ENCODE measurements around the gene SLC25A26. TPM values are rescaled to one million over a fixed set of nuclear protein-coding genes. Genes with fewer than 3 reads are reported as not detected.
A peak's percentile ranks its signal among the peaks of the same experiment; 100 is the strongest.

The SLC25A26 gene
- total and polyA plus RNA-seq, 2 of the 13 experiments (the other 11 are each of a cell fraction or from before 2014, with no cell fraction given), result 23.1 to 32.7 TPM

GRCh38 chr3:66376568-66376967 is 155.8 kb downstream of the SLC25A26 start (continued):
- no peak for TF ChIP-seq UBTF (CRISPR knock-in tag; IDR thresholded peaks at IDR 0.05)
- TF ChIP-seq TRIM24 (CRISPR knock-in tag; IDR thresholded peaks at IDR 0.05), result no peak
- TF ChIP-seq, protein P1, sequence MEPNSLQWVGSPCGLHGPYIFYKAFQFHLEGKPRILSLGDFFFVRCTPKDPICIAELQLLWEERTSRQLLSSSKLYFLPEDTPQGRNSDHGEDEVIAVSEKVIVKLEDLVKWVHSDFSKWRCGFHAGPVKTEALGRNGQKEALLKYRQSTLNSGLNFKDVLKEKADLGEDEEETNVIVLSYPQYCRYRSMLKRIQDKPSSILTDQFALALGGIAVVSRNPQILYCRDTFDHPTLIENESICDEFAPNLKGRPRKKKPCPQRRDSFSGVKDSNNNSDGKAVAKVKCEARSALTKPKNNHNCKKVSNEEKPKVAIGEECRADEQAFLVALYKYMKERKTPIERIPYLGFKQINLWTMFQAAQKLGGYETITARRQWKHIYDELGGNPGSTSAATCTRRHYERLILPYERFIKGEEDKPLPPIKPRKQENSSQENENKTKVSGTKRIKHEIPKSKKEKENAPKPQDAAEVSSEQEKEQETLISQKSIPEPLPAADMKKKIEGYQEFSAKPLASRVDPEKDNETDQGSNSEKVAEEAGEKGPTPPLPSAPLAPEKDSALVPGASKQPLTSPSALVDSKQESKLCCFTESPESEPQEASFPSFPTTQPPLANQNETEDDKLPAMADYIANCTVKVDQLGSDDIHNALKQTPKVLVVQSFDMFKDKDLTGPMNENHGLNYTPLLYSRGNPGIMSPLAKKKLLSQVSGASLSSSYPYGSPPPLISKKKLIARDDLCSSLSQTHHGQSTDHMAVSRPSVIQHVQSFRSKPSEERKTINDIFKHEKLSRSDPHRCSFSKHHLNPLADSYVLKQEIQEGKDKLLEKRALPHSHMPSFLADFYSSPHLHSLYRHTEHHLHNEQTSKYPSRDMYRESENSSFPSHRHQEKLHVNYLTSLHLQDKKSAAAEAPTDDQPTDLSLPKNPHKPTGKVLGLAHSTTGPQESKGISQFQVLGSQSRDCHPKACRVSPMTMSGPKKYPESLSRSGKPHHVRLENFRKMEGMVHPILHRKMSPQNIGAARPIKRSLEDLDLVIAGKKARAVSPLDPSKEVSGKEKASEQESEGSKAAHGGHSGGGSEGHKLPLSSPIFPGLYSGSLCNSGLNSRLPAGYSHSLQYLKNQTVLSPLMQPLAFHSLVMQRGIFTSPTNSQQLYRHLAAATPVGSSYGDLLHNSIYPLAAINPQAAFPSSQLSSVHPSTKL (CRISPR knock-in tag; IDR thresholded peaks at IDR 0.05), result peak; percentile 79; the same call in 1 of the 2 replicates
- TF ChIP-seq NR0B2 (CRISPR knock-in tag; IDR thresholded peaks at IDR 0.05), result no peak
- peak; percentile 60; the same call in 1 of the 2 replicates for TF ChIP-seq NR2C2 (CRISPR knock-in tag; IDR thresholded peaks at IDR 0.05; ENCODE audit: borderline replicate concordance)
- TF ChIP-seq, protein P2, sequence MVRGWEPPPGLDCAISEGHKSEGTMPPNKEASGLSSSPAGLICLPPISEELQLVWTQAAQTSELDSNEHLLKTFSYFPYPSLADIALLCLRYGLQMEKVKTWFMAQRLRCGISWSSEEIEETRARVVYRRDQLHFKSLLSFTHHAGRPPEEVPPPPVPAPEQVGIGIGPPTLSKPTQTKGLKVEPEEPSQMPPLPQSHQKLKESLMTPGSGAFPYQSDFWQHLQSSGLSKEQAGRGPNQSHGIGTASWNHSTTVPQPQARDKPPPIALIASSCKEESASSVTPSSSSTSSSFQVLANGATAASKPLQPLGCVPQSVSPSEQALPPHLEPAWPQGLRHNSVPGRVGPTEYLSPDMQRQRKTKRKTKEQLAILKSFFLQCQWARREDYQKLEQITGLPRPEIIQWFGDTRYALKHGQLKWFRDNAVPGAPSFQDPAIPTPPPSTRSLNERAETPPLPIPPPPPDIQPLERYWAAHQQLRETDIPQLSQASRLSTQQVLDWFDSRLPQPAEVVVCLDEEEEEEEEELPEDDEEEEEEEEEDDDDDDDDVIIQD (CRISPR knock-in tag; IDR thresholded peaks at IDR 0.05; ENCODE audit: low read depth), result peak; percentile 95
- TF ChIP-seq HDAC2 (CRISPR knock-in tag; IDR thresholded peaks at IDR 0.05), result 0 out of 2 replicates have a peak, but pooled peaks have one; percentile 21
- peak; percentile 25; the same call in 1 of the 2 replicates for TF ChIP-seq REPIN1 (CRISPR knock-in tag; IDR thresholded peaks at IDR 0.05; ENCODE audit: borderline replicate concordance, low read depth)
- no peak for TF ChIP-seq CREBL2 (CRISPR knock-in tag; IDR thresholded peaks at IDR 0.05; ENCODE audit: borderline replicate concordance)
- peak; percentile 58 for TF ChIP-seq PAXIP1 (CRISPR knock-in tag; conservative IDR thresholded peaks at IDR 0.05)
- TF ChIP-seq TBX3 (IDR thresholded peaks at IDR 0.05; ENCODE audit: borderline replicate concordance), result peak; percentile 35; the same call in 1 of the 2 replicates
- TF ChIP-seq FOSL1 (CRISPR knock-in tag; IDR thresholded peaks at IDR 0.05; ENCODE audit: borderline replicate concordance), result peak; percentile 85
- TF ChIP-seq, protein P3, sequence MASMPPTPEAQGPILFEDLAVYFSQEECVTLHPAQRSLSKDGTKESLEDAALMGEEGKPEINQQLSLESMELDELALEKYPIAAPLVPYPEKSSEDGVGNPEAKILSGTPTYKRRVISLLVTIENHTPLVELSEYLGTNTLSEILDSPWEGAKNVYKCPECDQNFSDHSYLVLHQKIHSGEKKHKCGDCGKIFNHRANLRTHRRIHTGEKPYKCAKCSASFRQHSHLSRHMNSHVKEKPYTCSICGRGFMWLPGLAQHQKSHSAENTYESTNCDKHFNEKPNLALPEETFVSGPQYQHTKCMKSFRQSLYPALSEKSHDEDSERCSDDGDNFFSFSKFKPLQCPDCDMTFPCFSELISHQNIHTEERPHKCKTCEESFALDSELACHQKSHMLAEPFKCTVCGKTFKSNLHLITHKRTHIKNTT (CRISPR knock-in tag; IDR thresholded peaks at IDR 0.05), result no peak
- TF ChIP-seq PHF21A (CRISPR knock-in tag; IDR thresholded peaks at IDR 0.05), result peak; percentile 37; the same call in 1 of the 2 replicates
